HG02763 (cell line): ENCODE data around the gene CD226.
A peak's percentile ranks its signal among the peaks of the same experiment; 100 is the strongest.
"Not testable (repeated sequence)": the region's sequence is repeated elsewhere in the genome, so short reads cannot be mapped to it uniquely, and the experiment has no call there.

ENCODE experiments used
- ATAC-seq: cut with Tn5 transposase; IDR thresholded peaks from one replicate; pipeline ENCODE4 v1.9.1; 2021; ENCODE audit warnings: mild to moderate bottlenecking, moderate library complexity; ENCODE audit not compliant: unreplicated experiment

CD226 gene

DNA sequence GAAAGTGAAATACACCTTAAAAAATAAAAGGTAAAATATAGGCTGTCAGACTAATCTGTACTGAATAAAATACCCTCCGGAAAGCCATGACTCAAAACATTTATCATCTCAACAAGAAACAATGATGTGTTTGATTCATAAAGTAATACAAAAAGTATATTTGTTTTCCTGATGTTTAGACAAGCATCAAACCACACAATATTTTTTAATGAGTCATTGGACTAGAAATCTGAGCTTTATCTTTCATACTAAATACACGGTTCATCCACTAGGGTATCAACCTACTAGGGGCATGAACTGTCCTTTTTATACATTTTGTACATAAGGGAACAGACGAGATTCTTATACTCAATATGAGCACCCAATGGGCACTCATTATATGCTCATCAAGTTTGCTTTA is 31.3 kb downstream of the CD226 start:
- ATAC-seq: no peak

DNA sequence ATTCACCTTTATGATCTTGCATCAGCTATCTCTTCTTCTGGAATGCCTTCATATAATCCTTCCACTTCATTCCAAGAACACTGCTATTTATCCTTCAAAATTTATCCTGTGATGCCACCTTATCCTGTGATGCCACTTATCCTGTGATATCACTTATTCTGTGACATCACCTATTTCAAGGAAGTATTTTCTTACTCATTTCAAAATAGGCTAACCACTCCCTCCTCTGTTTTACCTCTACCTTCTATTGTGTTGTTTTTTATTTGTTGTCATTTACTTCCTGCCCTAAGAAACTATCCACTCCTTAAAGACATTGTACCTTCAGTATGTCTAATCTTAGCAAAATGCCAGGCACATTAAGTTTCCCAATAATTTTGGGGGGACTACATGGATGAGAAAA is 38.8 kb downstream of the CD226 start:
- no peak for ATAC-seq

DNA sequence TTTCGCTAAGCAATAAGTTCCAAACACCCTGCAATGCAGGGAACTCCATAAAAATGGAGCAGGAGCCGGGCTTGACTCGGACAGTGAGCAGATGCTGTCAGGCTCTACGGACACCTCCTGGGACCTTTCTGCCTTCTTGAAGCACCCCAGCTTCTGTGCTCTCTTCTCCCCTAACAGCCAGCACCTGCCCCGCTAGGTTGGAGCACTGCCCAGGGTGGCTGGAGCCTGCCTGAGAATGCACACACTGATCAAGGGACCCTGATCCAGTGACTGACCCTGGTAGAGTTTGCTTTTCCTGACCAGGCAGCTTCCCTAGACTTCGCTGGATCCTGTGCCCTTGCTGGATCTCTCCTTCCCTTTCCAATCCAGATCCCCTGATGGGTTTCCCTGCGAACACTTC is 40.9 kb downstream of the CD226 start:
- no peak for ATAC-seq

DNA sequence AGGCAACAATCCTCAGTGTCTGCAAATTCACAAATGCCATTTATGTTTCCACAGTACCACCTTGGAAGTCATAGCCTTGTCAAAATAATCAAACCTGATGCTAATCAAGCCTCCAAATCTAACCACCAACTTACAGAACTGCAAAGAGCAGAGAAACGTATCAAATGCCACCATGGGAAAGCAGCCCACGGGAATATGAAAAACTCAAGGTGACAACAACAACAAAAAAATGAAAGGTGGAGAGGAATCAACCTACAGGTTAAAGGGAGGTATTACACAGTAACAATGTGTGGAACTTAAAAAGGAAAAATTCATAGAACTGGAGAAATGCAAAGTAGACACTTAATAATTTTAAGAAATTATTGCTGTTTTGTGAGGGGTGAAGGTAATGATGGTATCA is 46.7 kb downstream of the CD226 start:
- no peak for ATAC-seq

DNA sequence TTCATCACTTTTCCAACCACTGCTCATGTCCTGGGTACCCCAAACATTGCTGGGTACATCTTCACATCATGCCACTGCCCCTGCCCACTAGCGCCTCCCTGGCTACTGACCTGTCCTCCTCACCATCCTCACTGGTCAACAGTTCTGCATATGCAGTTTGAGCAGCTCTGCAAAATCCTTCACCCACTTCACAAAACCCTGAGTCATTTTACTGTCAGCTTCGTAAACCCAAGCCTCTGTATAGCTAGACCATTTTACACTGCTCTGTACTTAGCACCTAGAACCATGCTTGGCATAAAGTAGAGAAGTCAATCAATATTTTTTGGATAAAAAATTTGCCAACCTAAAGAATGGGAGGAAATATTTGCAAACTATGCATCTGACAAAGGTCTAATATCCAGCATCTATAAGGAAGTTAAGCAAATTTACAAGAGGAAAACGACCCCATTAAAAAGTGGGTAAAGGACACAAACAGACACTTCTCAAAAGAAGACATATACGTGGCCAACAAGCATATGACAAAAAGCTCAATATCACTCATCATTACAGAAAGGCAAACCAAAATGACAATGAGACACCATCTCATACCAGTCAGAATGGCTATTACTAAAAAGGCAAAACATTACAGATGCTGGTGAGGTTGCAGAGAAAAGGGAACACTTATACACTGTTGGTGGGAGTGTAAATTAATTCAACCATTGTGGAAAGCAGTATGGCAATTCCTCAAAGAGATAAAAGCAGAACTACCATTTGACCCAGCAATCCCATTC is 48.3 kb downstream of the CD226 start:
- ATAC-seq: not testable (repeated sequence)

DNA sequence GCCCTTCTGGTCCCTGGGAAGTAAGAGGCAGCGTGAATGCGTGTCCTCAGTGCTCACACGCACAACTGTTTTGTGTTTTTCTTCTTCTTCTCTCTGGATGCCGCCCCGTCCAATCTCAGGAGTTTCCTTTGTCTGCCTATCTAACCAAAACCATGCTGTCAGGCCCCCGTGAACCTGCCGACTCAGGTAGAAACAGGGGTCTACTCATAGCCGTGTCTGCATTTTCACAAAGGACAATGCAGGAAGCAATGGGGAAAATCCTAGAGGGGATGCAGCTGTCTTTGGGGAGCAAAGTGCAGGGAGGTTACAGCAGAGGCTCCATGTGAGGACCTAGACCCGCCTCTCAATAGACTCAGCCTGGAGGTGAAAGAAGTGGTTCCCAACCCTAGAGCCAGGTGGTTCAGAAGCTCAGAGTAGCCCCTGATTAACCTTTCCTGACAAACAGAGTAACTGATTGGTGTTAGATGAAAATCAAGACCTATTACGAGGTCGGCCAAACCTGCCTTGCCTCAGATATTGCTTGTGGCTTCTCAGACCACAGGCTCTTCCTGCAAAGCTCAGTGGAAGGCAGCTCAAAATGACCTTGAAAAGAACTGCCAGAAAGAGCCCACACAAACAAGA is 49.3 kb downstream of the CD226 start:
- peak; percentile 40 for ATAC-seq

DNA sequence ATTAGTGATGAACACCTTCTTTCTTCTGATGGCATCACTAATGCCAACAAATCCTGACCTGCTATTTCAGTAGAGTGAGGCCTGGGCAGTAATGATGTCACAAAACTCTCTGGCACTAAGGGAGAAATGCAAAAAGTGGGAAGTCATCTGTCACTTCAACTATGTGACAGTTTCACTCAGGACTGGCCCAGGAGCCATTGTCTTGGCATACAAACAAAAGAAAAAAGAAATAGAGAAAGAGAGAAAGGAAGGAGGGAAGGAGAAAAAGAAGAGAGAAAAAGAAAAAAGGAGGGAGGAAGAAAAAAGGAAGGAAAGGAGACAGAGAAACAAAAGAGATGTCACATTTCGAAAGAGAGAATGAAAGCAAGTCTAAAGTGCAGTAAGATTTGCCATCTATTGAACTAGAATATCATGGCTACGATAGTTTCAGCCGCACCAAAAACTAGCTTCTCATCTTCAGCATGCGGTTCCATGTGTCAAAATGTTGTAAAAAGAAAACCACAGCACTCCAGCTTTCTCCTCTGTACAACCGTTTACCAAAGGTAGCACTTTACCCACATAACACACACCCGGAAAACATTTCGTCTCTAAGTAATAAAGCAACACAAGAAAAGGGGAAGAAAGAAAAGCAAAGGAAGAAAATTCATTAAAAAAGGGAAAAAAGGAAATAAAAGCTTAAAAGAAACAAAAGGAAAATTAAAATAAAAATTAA is 50.1 kb downstream of the CD226 start:
- ATAC-seq: peak; percentile 49

DNA sequence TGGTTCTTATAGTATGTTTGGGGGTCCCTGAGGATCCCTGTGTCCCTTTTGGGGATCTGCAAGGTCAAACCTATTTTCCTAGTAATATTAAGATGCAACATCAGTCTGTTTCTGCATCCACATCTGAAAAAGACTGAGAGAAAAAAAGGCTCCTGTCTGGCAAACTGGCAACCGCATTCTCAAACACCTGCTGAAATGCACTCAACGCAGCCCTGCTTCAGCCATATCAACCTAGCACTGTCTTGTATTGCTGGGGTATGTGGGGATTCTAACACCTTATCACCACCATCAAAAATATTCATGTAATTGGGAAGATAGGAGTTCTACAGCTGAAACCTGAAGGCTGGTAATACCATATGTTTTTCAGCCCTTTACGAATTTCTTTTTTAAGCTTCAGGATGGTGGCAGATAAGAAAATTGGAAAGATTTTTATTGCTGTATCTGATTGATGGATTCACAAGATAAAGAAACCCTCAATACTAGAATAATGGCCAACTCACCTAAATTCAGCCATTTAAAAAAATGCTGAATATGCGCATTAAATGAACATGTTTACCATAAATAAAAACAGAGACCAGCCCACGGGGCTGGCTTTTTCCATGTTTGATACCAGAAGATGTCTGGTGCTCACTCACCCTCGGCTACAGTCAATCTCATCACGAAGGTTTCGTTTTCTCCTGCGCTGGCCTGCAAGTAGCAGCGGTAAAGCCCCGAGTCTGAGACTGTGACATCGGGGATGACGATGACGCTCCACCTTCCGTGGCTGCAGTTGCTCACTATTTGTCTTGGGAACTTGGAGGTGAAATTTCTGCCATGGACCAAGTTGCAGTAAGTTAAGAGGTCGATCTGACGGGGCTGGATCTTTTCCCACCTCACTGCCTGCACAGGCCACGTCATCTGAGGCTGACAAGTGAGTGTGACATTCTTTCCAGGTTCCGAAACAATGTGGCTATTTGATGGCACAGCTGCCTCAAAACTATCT is 52.3 kb downstream of the CD226 start:
- ATAC-seq: no peak

DNA sequence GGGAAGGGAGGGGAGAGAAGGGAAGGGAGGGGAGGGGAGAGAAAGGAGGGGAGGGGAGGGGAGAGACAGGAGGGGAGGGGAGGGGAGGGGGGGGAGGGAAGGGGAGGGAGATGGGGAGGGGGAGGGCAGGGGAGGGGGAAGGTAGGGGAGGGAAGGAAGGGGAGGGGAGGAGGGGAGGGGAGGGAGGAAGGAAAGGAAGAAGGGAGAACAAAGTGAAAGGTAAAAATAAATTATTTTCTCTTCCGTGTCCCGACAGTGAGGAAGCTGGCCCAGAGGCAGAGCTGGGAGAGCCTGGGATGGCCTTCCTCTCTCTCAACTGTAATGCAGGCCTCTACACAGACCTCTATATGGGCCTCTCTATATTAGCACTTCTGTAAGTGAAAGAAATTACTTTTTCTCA is 53.2 kb downstream of the CD226 start:
- no peak for ATAC-seq

DNA sequence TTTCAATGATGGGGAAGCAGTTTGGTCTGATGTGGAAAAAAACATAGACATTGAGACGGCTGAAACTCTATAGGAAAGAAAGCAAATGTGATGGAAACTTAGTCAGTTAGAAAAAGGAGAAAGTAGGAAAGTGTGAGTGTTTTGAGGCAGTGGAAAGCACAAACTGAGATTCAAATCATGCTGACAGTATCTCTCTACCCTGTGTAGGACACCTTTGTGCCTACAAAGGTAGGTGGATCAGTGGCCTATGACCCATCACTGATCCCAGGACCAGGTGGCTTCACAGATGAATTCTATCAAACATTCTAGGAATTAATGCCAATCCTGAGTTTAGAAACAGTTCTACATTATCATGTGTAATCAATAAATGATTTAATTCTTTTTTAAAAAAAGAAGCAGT is 57.1 kb downstream of the CD226 start:
- no peak for ATAC-seq

DNA sequence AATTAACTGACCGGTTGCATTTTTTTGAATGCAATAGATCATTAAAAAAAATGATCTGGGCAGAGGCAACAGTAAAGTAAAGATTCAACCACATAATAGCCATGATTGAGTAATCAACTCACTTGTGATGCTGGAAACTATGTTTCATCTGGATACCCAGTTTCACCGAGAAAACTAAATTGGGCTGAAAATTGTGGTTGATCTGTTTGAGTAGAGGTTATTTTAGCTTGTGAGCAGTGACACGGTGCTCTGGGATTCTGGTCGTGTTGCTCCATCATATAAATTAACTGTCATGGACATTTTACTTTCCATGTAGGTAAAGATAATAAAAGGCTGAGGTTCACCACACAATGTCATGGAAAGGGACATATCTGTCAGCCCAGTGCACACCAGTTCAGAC is 58.7 kb downstream of the CD226 start:
- no peak for ATAC-seq

DNA sequence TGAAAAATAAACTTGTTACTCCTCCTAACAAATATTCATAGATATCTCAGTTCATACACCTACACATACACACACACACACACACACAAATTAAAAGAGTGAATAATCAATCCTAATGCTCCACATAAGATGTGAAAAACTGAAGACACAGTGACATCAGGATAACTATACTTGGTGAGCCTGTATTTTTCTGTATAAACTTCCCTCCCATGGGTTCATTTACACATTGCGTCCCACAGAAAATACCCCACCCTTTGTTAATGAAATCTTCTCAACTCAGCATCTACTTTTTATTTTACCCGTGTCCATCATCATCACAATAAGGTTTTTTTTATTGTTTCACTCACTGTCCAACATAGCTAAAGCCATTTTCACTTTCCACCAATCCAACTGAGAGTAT is 60.4 kb downstream of the CD226 start:
- ATAC-seq: no peak

DNA sequence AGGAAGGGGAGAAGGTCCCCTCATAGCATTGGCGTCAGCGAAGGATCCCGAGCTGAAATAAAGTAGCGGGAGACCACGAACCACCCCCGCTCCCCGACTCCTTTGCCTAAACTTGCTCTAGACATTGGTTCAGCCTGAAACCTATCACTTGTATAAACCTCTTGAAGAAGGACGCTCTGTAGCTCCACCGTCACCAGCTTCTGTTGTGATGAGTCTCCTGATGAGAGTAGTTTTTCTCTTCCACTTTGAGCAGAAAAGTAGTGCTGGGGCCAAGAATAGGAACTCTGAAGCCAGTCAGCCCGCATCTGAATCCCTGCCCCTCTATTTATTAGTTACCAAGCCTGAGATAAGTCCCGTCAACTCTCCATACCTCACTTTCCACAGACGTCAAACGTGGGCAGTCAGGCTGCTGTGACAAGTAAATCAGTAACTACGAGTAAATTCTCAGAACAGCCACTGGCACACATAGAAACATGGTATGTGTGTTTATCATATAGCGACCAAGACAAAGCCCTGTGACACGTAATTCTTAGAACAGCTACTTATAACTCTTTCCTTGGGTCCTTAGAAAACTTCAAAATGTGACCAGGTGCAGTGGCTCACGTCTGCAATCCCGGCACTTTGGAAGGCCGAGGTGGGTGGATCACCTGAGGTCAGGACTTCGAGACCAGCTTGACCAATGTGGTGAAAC is 61.7 kb downstream of the CD226 start:
- ATAC-seq: peak; percentile 84

DNA sequence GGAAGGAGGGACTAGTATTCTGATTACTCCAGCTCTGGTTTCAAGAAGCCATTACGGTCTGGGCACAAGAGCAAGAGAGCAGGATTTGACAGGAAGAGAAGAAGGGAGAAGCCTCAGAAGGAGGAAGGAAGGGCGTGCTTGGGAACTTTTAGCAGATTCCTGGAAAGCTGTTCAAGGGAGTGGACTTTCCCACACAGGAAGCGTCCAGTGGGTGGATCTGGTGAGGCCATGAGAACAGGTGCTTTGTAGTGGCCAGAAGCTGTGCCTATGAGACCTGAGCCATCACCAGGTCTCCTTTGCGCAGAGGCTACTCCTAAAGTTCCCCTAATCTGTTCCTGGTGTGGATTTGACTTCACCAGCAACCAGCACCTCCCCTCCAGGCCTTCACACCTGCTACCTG is 62.3 kb downstream of the CD226 start:
- no peak for ATAC-seq

DNA sequence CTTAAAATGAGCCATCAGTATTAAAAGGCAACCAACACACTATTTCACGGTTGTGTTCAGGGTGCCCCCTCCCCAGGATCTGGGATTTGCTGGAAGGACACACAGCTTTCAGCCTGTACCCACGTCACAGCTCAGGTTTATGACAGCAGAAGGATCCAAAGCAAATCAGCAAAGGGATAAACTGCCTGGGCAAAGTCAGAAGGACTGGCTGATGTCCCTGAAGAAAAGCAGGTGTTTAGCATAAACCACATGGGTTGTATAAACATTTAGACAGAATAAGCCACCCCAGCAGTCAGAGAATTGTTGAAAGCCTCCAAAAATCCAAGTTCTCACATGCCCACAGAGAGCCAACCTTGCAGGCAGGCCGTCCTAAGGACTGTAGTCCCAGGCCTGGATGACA is 63.9 kb downstream of the CD226 start:
- ATAC-seq: no peak

DNA sequence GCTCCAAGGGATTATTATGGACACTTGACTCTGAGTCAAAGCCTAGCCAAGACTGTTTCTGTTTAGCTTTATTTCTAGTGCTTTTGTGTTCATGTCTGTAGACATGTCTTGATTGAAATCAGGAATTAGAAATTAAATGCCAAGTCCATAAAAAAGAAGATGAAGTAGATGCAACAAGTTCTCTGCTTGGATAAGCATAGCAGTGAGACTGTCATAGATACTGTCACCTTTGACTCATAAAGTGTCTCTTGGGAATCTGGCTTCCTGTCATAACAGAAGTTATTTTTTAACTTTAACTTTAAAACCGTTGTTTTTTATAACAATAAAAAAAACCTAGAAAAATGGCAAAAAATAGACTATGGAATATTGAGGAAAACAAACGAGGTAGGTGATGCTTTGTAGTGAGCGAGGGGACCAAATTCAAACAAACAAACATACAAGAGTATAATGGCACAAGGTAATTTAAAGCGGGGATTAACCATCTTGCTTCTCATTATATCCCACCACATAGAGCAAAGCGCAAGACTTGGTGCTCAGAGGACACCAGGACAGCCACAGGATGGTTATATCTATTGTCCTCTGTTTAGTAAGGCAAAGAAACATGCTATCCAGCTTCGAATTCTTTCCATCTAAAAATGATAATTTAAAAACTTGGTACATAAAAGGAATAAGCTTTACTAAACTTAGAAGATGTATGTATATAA is 64.6 kb downstream of the CD226 start:
- ATAC-seq: peak; percentile 25

DNA sequence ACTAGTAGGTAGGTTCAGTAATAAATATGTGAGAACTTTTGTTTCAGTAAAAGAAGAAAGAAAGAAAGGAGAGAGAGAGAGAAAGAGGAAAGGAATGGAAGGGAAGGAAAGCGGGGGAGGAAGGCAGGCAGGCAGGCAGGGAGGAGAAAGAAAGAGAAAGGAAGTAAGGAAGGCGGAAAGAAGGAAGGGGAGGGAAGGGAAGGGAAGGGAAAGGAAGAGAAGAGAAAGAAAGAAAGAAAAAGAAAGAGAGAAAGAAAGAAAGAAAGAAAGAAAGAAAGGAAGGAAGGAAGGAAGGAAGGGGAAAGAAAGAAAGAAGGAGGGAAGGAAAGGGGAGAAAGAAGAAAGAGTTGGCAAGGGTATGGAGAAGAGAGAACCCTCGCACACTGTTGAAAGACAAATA is 67.6 kb downstream of the CD226 start:
- no peak for ATAC-seq

DNA sequence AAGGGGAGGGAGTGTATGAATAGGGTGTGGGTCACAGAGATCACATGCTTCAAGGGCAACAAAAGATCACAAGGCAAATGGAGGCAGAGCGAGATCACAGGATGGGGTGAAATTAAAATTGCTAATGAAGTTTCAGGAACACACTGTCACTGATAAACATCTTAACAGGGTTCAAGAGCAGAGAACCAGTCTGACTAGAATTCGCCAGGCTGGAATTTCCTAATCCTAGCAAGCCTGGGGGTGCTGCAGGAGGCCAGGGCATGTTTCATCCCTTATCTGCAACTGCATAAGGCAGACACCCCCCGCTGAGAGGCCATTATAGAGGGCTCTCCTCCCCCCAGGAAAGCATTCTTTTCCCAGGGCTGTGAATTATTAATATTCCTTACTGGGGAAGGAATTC is 68.6 kb downstream of the CD226 start:
- not testable (repeated sequence) for ATAC-seq

DNA sequence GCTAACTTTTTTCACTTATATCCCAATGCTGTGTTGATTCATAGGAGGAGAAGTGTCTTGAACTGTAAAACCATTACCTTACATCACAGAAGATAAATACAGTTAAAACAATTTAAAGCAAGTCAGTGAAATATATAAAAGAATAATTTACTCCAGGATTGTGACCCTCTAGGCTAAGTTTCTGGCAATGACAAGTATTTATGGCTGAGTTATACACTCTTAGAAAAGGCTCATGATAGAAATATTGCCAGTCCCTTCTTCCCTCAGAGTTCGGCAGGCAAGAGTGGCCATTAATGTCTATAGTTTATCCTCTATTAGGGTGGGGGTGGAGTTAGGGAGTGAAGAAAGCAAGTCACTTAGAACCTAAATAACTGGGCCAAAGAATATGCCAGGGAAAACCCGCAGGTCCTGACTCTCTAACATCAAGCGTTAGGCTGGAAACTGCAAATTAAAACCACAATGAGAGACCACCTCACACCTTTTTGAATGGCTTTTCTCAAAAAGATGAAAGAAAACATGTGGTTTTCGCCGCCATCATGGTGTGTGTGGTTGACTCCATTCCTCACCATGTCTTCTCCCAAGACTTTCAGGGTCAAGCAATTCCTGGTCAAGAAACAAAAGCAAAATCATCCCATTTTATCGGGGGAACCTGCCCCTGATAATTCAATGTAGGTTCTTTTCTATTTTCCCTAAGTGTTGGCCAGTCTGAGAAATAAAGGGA is 69.3 kb downstream of the CD226 start:
- ATAC-seq: no peak
